Ectodermal cell (in vitro differentiated cells): Measurements from ENCODE around the gene SUFU. TPM values are rescaled to one million over a fixed set of nuclear protein-coding genes. Genes with fewer than 3 reads are reported as not detected.
"Not testable (repeated sequence)": the region's sequence is repeated elsewhere in the genome, so short reads cannot be mapped to it uniquely, and the experiment has no call there.

Experiments used
- H3K27ac ChIP-seq: 2 replicates; pipeline ENCODE4 v1.7.0; 2013; ENCODE audit warnings: mild to moderate bottlenecking, low read depth, low read length; ENCODE audit not compliant: insufficient read depth, poor library complexity, severe bottlenecking
- H3K27me3 ChIP-seq: 2 replicates; pipeline ENCODE4 v1.7.0; 2013; ENCODE audit warnings: mild to moderate bottlenecking, low read length; ENCODE audit not compliant: insufficient read depth, control insufficient read depth, poor library complexity, severe bottlenecking
- H3K36me3 ChIP-seq: one replicate; pipeline ENCODE4 v1.7.0; 2013; ENCODE audit warnings: low read length; ENCODE audit not compliant: control insufficient read depth, insufficient read depth
- H3K4me1 ChIP-seq: one replicate; pipeline ENCODE4 v1.7.0; 2013; ENCODE audit warnings: low read length; ENCODE audit not compliant: control insufficient read depth, insufficient read depth
- H3K4me3 ChIP-seq: 2 replicates; pipeline ENCODE4 v1.7.0; 2013; ENCODE audit warnings: low read depth, low read length, control low read depth; ENCODE audit not compliant: insufficient read depth
- H3K9me3 ChIP-seq: 2 replicates; pipeline ENCODE4 v1.7.0; 2013; ENCODE audit warnings: mild to moderate bottlenecking, low read length, moderate library complexity; ENCODE audit not compliant: control insufficient read depth
- WGBS, 2 experiments: methylation state at CpG; one replicate each; pipeline ENCODE4 v1.1.7; 2013; ENCODE audit warnings: missing lambda C conversion rate in 2 of 2; 5-methylcytosine and 5-hydroxymethylcytosine counted together
- polyA plus RNA-seq, 4 experiments: library from polyadenylated mRNA; stranded (reverse); fragments of 50-300 nt; gene quantifications; one replicate each; pipeline ENCODE4 v1.2.3, GENCODE V29; 2013

The SUFU gene
- polyA plus RNA-seq (2013, experiment 1 of 4) = 31.2 TPM
- 34.3 TPM for polyA plus RNA-seq (2013, experiment 2 of 4)
- polyA plus RNA-seq (2013, experiment 3 of 4) = 25.2 TPM
- polyA plus RNA-seq (2013, experiment 4 of 4) = 28.2 TPM

DNA sequence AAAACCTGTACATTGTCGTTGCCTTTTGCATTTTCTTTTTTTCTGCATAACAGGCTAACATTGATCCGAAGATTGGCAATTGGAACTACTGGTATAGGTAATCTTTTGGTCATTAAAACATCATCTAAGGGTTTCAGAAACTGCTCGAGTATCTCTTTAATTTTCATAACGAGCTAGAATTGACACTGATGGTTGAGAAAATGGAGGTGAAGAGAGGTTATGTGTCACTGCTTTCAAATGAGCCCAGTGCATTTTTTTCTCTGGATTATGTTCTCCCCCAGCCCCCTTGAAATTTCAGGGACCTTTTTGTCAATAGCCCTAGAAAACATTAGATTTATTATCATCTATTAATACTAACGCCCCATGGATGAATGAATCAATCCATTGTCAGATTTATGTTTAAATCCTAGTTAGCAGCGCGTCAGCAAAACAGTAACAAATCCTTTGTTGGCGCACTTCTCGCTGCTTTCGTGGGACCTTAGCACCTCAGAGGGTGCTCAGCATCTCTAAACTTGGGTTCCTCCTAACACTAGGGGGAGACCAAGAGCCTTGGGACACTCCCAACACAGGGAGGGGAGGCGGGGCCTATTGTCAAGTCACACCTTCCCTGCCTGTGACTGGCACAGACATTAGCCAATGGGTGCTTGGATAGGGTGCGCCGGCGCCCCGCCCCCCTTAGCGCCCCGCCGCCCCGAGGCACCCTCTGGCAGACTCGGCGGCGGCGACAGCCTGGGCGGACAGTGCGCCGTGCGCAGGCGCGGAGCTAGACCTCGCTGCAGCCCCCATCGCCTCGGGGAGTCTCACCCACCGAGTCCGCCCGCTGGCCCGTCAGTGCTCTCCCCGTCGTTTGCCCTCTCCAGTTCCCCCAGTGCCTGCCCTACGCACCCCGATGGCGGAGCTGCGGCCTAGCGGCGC is at the start of gene SUFU:
Gene SUFU (plus strand): TSS at position 709 of the 915 bp plus-strand sequence. CDS start 181 bp downstream, at position 890.
- 1 to 2% methylated on average over 44 of the region's 44 CpGs for WGBS, 2 experiments

DNA sequence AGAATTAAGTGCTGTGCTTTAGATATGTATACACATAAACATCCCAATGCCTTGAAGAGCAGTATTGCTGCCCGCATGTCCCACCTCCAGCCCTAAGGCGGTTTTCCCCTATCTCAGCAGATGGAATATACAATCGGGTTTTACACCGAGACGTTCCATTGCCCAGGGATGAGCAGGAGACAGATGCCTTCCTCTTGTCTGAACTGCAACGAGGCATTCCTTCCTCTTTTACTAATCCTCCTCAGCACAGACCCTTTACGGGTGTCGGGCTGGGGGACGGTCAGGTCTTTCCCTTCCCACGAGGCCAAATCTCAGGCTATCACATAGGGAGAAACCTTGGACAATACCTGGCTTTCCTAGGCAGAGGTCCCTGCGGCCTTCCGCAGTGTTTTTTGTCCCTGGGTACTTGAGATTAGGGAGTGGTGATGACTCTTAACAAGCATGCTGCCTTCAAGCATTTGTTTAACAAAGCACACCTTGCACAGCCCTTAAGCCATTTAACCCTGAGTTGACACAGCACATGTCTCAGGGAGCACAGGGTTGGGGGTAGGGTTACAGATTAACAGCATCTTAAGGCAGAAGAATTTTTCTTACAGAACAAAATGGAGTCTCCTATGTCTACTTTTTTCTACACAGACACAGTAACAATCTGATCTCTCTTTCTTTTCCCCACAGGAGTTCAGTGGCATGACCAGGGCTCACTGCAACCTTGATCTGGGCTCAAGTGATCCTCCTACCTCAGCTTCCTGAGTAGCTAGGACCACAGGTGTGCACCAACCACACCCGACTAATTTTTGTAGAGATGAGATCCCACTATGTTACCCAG is 48.9 kb upstream of the SUFU start:
- Histone ChIP-seq H3K27me3 (peaks cover 10% of the 10 kb centered on the region), H3K4me1 (peaks cover 15% of the 10 kb centered on the region)
- not testable (repeated sequence) for H3K9me3 ChIP-seq, H3K4me3 ChIP-seq, H3K27ac ChIP-seq, H3K36me3 ChIP-seq
- WGBS, 2 experiments = 64 to 66% methylated on average over 13 of the region's 13 CpGs

More for the DNA sequence above, at the start of gene SUFU:
- Histone ChIP-seq H3K4me3 (peak within 1 kb of the TSS; percentile 88), H3K36me3 (no peaks in the 10 kb centered on the region), H3K27me3 (no peaks in the 10 kb centered on the region), H3K4me1 (peaks cover 13% of the 10 kb centered on the region), H3K27ac (peak within 1 kb of the TSS; percentile 84), H3K9me3 (no peaks in the 10 kb centered on the region)

DNA sequence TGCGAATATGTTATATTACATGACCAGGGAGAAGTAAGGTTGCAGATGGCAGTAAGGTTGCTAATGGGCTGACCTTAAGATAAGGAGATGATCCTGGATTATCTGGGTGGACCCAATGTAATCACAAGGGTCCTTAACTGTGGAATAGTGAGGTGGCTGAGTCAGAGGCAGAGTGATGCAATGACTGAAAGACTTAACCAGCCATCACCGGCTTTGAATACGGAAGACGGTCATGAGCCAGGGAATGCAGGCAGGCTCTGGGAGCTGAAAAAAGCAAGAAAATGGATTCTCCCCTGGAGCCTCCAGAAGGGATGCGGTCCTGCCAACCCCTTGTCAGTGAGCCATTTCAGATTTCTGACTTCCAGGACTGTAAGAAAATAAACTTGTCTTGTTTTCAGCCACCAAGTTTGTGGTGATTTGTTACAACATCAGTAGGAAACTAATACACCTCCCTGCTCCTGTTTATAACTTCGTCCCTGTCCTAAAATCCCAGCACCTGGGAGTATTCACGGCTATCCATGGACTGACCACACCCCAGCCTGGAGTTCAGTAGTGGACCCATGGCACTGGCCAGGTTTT is 47.8 kb upstream of the SUFU start:
- Histone ChIP-seq H3K27me3 (peaks cover 6% of the 10 kb centered on the region), H3K4me1 (peaks cover 17% of the 10 kb centered on the region), H3K4me3 (no peak overlapping the region), H3K27ac (no peak overlapping the region), H3K36me3 (no peaks in the 10 kb centered on the region), H3K9me3 (no peaks in the 10 kb centered on the region)
- 87% methylated on average over 7 of the region's 7 CpGs for WGBS, 2 experiments

DNA sequence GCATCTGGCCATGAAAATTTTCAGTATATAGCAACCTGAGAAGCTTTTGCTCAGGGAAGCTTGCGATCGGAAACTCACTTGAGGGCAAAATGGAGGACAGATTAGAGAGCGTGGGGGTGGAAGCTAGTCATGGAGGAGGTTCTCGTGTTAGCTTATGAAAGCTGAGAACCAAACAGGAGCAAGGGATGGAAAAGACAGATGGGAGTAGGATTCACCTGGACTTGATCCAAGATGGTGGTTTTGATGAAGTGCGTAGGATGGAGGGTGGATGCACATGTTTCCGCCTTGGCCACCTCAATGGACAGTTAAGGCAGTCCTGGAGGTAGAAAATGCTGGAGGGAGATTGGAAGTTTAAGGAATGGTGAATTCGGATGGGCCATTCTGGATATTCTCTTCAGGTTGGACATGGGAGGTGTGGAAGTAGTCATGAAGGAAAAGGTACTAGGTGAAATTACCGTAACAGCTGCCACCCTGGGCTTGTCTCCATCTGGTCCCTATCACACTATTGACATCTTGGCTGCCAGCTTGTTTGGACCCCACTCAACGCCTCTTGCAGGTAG is 46.1 kb upstream of the SUFU start:
- peaks cover 14% of the 10 kb centered on the region for H3K27me3 ChIP-seq
- H3K4me1 ChIP-seq = peaks cover 24% of the 10 kb centered on the region
- H3K36me3 ChIP-seq = no peaks in the 10 kb centered on the region
- WGBS, 2 experiments = 95 to 96% methylated on average over 9 of the region's 9 CpGs
- no peaks in the 10 kb centered on the region for H3K9me3 ChIP-seq
- no peak overlapping the region for H3K4me3 ChIP-seq
- no peak overlapping the region for H3K27ac ChIP-seq

DNA sequence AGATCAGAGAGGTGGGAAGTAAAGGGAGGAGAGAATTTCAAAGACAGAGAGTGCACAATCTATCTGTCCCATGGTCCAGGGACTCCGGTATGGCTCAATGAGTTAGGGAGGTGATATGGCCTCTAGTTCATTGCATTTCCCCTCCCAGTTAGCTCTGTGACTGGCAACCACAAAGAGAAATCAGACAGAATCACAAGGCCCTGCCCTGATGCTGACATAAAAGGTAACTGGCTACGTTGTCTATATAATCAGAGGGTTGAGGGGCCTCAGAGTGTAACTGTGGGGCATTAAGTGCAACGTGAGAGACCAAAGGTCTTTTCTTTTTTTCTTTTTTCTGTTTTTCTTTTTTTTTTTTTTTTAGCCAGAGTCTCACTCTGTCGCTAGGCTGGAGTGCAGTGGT is 45.1 kb upstream of the SUFU start:
- Histone ChIP-seq H3K4me3 (no peak overlapping the region), H3K9me3 (no peaks in the 10 kb centered on the region), H3K27ac (no peak overlapping the region), H3K27me3 (peaks cover 24% of the 10 kb centered on the region), H3K4me1 (peaks cover 20% of the 10 kb centered on the region), H3K36me3 (no peaks in the 10 kb centered on the region)
- WGBS, 2 experiments = 86 to 96% methylated on average over 4 of the region's 4 CpGs

DNA sequence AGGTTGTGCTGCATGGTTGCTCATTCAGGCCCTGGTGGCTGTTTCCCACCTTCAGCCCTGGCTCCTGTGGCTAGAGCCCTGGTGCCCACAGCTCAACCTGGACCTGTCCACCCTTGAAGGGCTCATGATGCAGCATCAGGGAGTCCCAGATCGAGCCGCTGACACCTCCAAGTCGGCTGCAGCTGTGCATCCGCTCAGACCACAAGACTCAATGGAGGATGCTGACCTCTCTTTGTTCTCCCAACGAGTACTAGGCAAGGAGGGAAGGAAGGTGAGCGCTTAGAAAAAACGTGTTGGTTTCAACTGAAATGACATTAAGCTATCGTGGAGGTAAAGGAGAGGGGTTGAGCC is 43.0 kb upstream of the SUFU start:
- H3K36me3 ChIP-seq = no peaks in the 10 kb centered on the region
- WGBS, 2 experiments = 56 to 57% methylated on average over 8 of the region's 8 CpGs
- H3K4me3 ChIP-seq = peak overlapping the region; percentile 36
- H3K9me3 ChIP-seq = no peaks in the 10 kb centered on the region
- H3K27me3 ChIP-seq = peaks cover 26% of the 10 kb centered on the region
- peaks cover 20% of the 10 kb centered on the region for H3K4me1 ChIP-seq
- H3K27ac ChIP-seq = peak overlapping the region; percentile 27

DNA sequence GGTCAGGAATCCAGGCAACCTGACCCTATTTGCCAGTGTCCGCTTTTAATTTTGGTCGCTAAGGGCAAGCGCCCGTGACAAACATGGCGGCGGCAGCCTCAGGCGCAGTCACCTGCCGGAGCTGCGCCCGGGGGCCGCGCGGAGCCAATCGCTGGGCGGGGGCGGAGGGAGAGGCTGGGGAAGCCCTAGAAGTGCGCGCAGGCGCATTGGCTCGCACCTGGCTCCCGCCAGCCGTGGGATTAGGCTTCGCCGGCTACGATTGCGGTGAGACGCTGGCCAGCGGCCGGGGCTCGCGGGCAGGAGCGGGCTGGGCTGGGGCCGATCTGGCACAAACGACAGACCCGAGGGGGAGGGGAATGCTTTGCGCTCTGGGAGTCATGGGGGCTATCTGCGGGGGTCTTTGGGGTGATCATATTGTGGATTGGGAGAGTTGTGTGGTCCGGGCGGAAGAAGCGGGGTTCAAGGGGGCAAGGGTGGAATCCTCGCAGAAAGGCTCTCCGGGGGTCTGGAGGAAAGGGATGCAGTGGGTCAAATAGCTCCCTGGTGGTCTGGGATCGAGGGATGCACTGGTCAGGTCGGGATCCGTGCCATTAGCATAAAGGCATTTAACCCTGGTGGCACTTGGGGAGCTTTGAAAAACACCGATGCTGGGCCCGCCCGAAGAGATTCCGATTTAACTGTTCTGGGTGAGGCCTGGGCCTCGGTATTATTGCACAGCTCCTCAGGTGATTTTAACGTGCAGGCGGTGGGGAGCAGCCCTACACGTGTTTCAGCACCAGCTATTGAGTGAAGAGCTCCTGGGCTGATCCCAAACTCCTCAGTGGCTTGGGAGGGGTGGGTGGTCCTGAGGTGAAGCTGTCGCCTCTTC is 42.4 kb upstream of the SUFU start:
- Histone ChIP-seq H3K4me3 (peak overlapping the region; percentile 36), H3K27me3 (peaks cover 26% of the 10 kb centered on the region), H3K36me3 (no peaks in the 10 kb centered on the region), H3K4me1 (peaks cover 20% of the 10 kb centered on the region), H3K9me3 (no peaks in the 10 kb centered on the region), H3K27ac (peak overlapping the region; percentile 27)
- 1% methylated on average over 54 of the region's 54 CpGs for WGBS, 2 experiments

DNA sequence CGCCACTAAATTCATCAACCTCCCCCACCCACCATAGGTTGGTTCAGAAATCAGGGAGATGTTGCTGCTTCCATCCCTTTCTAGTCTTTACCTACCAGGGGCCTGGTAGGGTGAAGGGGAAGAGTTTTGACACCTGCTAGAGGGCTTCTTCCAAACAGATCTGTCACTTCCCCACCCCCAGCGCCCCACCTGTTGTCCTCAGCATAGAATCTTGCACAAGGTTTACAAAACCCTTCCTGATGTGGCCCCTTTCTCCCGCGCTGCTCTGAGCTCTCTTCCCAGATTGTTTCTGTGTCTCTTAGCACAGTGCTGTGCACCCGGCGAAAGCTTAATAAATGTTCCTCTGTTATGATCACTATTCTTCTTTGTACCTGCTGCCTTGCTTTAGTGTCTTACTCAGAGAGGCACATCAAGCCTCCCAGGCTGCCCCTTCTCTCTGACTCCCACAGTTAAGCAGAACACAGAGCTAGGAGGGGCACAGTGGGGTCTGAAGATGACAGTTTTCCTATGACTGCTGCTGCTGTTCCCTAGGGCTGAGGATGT is 41.2 kb upstream of the SUFU start:
- Histone ChIP-seq H3K27ac (no peak overlapping the region), H3K36me3 (no peaks in the 10 kb centered on the region), H3K4me3 (no peak overlapping the region), H3K4me1 (peaks cover 20% of the 10 kb centered on the region), H3K9me3 (no peaks in the 10 kb centered on the region), H3K27me3 (peaks cover 26% of the 10 kb centered on the region)
- WGBS, 2 experiments = 68 to 74% methylated on average over 6 of the region's 6 CpGs

DNA sequence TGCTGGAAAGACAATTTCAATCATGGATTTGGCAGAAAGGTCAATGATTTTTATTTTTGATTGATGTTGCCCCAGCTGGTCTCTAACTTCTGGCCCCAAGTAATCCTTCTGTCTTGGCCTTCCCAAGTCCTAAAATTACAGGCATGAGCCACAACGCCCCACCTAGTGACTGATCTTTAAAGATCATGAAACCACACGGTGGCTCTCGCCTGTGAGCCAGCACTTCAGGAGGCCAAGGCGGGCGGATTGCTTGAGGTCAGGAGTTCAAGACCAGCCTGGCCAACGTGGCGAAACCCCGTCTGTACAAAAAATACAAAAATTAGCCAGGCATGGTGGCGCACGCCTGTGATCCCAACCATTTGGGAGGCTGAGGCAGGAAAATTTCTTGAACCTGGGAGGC is 39.8 kb upstream of the SUFU start:
- WGBS, 2 experiments = 86 to 89% methylated on average over 10 of the region's 10 CpGs

More for the DNA sequence above, 39.8 kb upstream of the SUFU start:
- no peaks in the 10 kb centered on the region for H3K36me3 ChIP-seq
- peaks cover 20% of the 10 kb centered on the region for H3K4me1 ChIP-seq
- H3K27me3 ChIP-seq = peaks cover 26% of the 10 kb centered on the region
- H3K27ac ChIP-seq = no peak overlapping the region
- H3K9me3 ChIP-seq = no peaks in the 10 kb centered on the region
- H3K4me3 ChIP-seq = no peak overlapping the region
